Body of pancreas (tissue), 4 donors: ENCODE data around the gene TMEM271. TPM values are rescaled to one million over a fixed set of nuclear protein-coding genes. Genes with fewer than 3 reads are reported as not detected.

Source experiments
- ATAC-seq: fragments of 150-250 bp; one replicate; pipeline ENCODE4 v1.9.1; 2016
- DNase-seq, 4 donors: peaks; one replicate each; pipeline ENCODE4 v3.0.0-alpha.2; 2019
- H3K27ac ChIP-seq, 4 donors: fragments of 200-600 bp; sonication (generic); 1 replicate in 3 of 4; 2 replicates in 1 of 4; pipeline versions ENCODE4 v1.5.1 to v1.6.1; 2016 to 2019; ENCODE audit warnings: mild to moderate bottlenecking in 1 of 4, mixed read lengths in 1 of 4, moderate library complexity in 1 of 4
- H3K27me3 ChIP-seq, 2 donors: fragments of 200-600 bp; sonication (generic); one replicate each; pipeline ENCODE4 v1.6.0; 2016; ENCODE audit warnings: mild to moderate bottlenecking in 1 of 2
- H3K36me3 ChIP-seq, 2 donors: fragments of 200-600 bp; sonication (generic); replicated peaks in 1 of 2; 2 replicates each; pipeline ENCODE4 v1.5.1; 2016; ENCODE audit warnings: low read depth in 2 of 2; ENCODE audit not compliant: insufficient read depth in 1 of 2
- H3K4me1 ChIP-seq: fragments of 200-600 bp; sonication (generic); one replicate; pipeline ENCODE4 v1.6.0; 2016
- H3K4me3 ChIP-seq, 2 donors: fragments of 200-600 bp; sonication (generic); 1 replicate in 1 of 2; 2 replicates in 1 of 2; pipeline ENCODE4 v1.5.1; 2016 to 2019
- H3K9me3 ChIP-seq, 3 donors: fragments of 200-600 bp; sonication (generic); 1 replicate in 2 of 3; 2 replicates in 1 of 3; pipeline ENCODE4 v1.5.1; 2016
- POLR2A ChIP-seq, 3 donors: fragments of 450-650 bp; IDR thresholded peaks; one replicate each; pipeline ENCODE4 v1.6.1; 2016; ENCODE audit warnings: antibody characterized with exemption in 3 of 3, mild to moderate bottlenecking in 2 of 3
- WGBS, 2 donors: methylation state at CpG; one replicate each; pipeline ENCODE4 v1.1.5; 2017; 5-methylcytosine and 5-hydroxymethylcytosine counted together
- intact Hi-C: fragments of 100-400 bp; cut with DNase I; formaldehyde crosslinking; loops from one replicate; pipeline ENCODE4 v1.15.1; 2023
- total RNA-seq, 2 donors: library from RNA; depleted of rRNA; stranded (reverse); fragments of >200 nt; gene quantifications; one replicate each; pipeline ENCODE4 v1.1.0, GENCODE V29; 2016
- TF ChIP-seq, protein P1 (sequence below), 7 experiments: fragments of 450-650 bp in 4 of 7; fragments of 200-600 bp in 3 of 7; sonication (generic) in 3 of 7; IDR thresholded peaks; one replicate each; pipeline ENCODE4 v1.5.1; 2016 to 2019; ENCODE audit warnings: antibody characterized with exemption in 7 of 7

TMEM271 gene
- total RNA-seq, 2 donors from 2014 or later = not detected

DNA sequence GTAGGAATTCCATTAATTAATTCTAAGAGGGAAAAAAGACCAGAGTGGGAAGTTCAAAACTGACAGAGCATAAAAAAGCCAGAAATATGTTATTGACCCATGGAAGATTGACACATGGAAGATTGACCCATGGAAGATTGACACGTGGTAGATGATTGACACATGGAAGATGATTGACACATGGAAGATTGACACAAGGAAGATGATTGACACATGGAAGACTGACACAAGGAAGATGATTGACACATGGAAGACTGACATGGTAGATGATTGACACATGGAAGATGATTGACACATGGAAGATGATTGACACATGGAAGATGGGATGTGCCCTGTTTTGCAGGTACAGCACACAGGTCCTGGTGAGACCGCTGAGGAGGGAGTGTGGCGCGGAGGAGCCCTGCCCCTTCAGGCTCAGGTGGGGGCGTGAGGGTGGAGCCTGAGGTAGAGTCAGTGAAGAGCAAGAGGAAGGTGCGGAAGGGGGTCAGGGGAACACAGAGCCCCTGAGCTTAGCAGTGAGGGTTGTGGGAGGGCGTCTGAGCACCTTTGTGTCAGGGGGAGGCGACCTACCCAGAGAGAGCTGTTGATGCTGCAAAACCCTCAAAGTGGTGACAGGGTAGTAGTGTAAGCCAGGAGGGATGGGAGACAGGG is 33.4 kb upstream of the TMEM271 start:
- TF ChIP-seq, protein P1, sequence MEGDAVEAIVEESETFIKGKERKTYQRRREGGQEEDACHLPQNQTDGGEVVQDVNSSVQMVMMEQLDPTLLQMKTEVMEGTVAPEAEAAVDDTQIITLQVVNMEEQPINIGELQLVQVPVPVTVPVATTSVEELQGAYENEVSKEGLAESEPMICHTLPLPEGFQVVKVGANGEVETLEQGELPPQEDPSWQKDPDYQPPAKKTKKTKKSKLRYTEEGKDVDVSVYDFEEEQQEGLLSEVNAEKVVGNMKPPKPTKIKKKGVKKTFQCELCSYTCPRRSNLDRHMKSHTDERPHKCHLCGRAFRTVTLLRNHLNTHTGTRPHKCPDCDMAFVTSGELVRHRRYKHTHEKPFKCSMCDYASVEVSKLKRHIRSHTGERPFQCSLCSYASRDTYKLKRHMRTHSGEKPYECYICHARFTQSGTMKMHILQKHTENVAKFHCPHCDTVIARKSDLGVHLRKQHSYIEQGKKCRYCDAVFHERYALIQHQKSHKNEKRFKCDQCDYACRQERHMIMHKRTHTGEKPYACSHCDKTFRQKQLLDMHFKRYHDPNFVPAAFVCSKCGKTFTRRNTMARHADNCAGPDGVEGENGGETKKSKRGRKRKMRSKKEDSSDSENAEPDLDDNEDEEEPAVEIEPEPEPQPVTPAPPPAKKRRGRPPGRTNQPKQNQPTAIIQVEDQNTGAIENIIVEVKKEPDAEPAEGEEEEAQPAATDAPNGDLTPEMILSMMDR (IDR thresholded peaks at IDR 0.05) = no peak
- no peak for TF ChIP-seq POLR2A (IDR thresholded peaks at IDR 0.05)
- ATAC-seq (no peak), DNase-seq (no peak)
- no peak overlapping the region for H3K27ac ChIP-seq
- H3K9me3 ChIP-seq = no peaks in the 10 kb centered on the region
- intact Hi-C loops = no loop called here
- peaks cover 0 to 5% of the 10 kb centered on the region in 2 donors for H3K27me3 ChIP-seq
- H3K36me3 ChIP-seq = no peaks in the 10 kb centered on the region
- H3K4me3 ChIP-seq = no peak overlapping the region
- no peaks in the 10 kb centered on the region for H3K4me1 ChIP-seq
- 58 to 60% methylated on average over 8 of the region's 8 CpGs for WGBS, 2 donors

DNA sequence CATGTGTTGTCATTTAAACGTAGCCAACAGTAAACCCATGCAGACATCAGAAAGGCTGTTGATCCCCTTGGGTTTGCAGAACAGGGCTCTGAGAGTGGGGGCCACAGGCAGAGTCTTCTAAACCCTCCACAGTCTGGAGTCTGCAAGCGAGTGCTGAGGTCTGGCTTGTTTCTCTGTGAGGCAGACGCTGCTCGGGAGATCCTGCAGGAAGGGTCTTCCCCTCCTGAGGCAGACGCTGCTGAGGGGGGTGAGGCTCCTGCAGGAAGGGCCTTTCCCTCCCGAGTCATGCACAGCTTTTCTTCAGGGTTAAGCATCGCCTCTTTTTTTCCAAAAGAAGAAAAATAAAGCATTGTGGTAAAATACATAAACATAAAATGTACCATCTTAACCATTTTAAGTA is 32.1 kb upstream of the TMEM271 start:
- DNase-seq = no peak
- no peak overlapping the region for H3K27ac ChIP-seq
- peaks cover 0 to 5% of the 10 kb centered on the region in 2 donors for H3K27me3 ChIP-seq
- TF ChIP-seq POLR2A (IDR thresholded peaks at IDR 0.05) = no peak
- TF ChIP-seq, protein P1 (IDR thresholded peaks at IDR 0.05) = no peak
- WGBS, 2 donors = 36 to 39% methylated on average over 7 of the region's 7 CpGs
- H3K4me3 ChIP-seq = no peak overlapping the region
- H3K36me3 ChIP-seq = no peaks in the 10 kb centered on the region
- intact Hi-C loops = no loop called here
- H3K4me1 ChIP-seq = no peaks in the 10 kb centered on the region
- no peak for ATAC-seq
- H3K9me3 ChIP-seq = no peaks in the 10 kb centered on the region

- WGBS, 2 donors = 72 to 79% methylated on average over 17 of the region's 17 CpGs
- no peak for TF ChIP-seq POLR2A (IDR thresholded peaks at IDR 0.05)
- TF ChIP-seq, protein P1 (IDR thresholded peaks at IDR 0.05) = no peak
These were observed 29.8 kb upstream of the TMEM271 start for GRCh38 chr4:605702-606425.

DNA sequence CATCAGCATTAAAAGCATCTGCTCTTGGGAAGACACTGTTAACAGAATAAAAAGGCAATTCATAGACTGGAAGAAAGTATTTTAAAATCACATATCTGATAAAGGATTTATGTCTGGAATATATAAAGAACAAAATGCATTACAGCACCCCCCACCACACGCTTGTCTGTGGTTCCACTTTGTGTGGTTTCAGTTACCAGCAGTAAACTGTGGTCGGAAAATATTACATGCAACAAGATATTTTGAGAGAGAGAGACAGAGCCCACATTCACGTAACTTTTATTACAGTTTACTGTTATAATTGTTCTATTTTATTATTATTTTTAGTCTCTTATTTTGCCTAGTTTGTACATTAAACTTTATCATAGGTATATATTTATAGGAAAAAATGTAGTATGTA is 28.0 kb upstream of the TMEM271 start:
- ATAC-seq = no peak
- 64 to 66% methylated on average over 3 of the region's 3 CpGs for WGBS, 2 donors
- intact Hi-C loops = no loop called here
- peaks cover 0 to 5% of the 10 kb centered on the region in 2 donors for H3K27me3 ChIP-seq
- TF ChIP-seq POLR2A (IDR thresholded peaks at IDR 0.05) = no peak
- TF ChIP-seq, protein P1 (IDR thresholded peaks at IDR 0.05) = no peak
- H3K36me3 ChIP-seq = no peaks in the 10 kb centered on the region
- no peak overlapping the region for H3K4me3 ChIP-seq
- no peaks in the 10 kb centered on the region for H3K9me3 ChIP-seq
- DNase-seq = no peak
- no peak overlapping the region for H3K27ac ChIP-seq
- no peaks in the 10 kb centered on the region for H3K4me1 ChIP-seq

More at GRCh38 chr4:605702-606425, 29.8 kb upstream of the TMEM271 start:
- ATAC-seq = no peak
- no peak overlapping the region for H3K27ac ChIP-seq
- intact Hi-C loops = no loop called here
- no peak overlapping the region for H3K4me3 ChIP-seq
- H3K36me3 ChIP-seq = no peaks in the 10 kb centered on the region
- H3K27me3 ChIP-seq = peaks cover 0 to 5% of the 10 kb centered on the region in 2 donors
- DNase-seq = no peak
- H3K9me3 ChIP-seq = no peaks in the 10 kb centered on the region
- no peaks in the 10 kb centered on the region for H3K4me1 ChIP-seq
